SJCRH30 (cell line): ENCODE measurements around the gene MCF2L2. TPM values are rescaled to one million over a fixed set of nuclear protein-coding genes. Genes with fewer than 3 reads are reported as not detected.

Experiments used
- DNase-seq, 2 experiments: peaks; one replicate each; pipeline ENCODE4 v3.0.0-alpha.2; 2015 to 2020
- H3K27ac ChIP-seq: fragments of 250-450 bp; sonication (Bioruptor Pico); 2 replicates; pipeline ENCODE4 v1.5.1; 2020; ENCODE audit warnings: mild to moderate bottlenecking, moderate library complexity
- H3K27me3 ChIP-seq: fragments of 250-450 bp; sonication (Bioruptor Pico); 2 replicates; pipeline ENCODE4 v1.5.1; 2020; ENCODE audit warnings: mild to moderate bottlenecking, moderate library complexity
- H3K36me3 ChIP-seq: fragments of 250-450 bp; sonication (Bioruptor Pico); 2 replicates; pipeline ENCODE4 v1.5.1; 2020; ENCODE audit warnings: mild to moderate bottlenecking, moderate library complexity
- H3K4me1 ChIP-seq: fragments of 250-450 bp; sonication (Bioruptor Pico); 2 replicates; pipeline ENCODE4 v1.5.1; 2020; ENCODE audit warnings: mild to moderate bottlenecking, moderate library complexity
- H3K4me3 ChIP-seq: fragments of 250-450 bp; sonication (Bioruptor Pico); 2 replicates; pipeline ENCODE4 v1.5.1; 2020; ENCODE audit warnings: mild to moderate bottlenecking, moderate library complexity
- H3K9me3 ChIP-seq: fragments of 250-450 bp; sonication (Bioruptor Pico); replicated peaks from 2 replicates; pipeline ENCODE4 v1.5.1; 2020; ENCODE audit warnings: mild to moderate bottlenecking, moderate library complexity
- total RNA-seq: library from RNA; depleted of rRNA; stranded (reverse); fragments of >200 nt; shearing (Covaris generic); gene quantifications from 2 replicates; pipeline ENCODE4 v1.2.3, GENCODE V29; 2014; rRNA removed

MCF2L2 gene
- total RNA-seq, 1 experiment from 2014 or later = 0.12 TPM

- H3K27ac ChIP-seq = no peak overlapping the region
- H3K27me3 ChIP-seq = no peaks in the 10 kb centered on the region
- peak; percentile 69 to 76 for DNase-seq
- H3K4me1 ChIP-seq = peaks cover 9% of the 10 kb centered on the region
- no peak overlapping the region for H3K4me3 ChIP-seq
- H3K36me3 ChIP-seq = no peaks in the 10 kb centered on the region
- H3K9me3 ChIP-seq = no peaks in the 10 kb centered on the region
Observed at GRCh38 chr3:183151086-183151485, 277.3 kb downstream of the MCF2L2 start.

GRCh38 chr3:183149915-183150750, 278.3 kb downstream of the MCF2L2 start:
- Histone ChIP-seq H3K4me1 (peaks cover 9% of the 10 kb centered on the region), H3K36me3 (no peaks in the 10 kb centered on the region), H3K27ac (no peak overlapping the region), H3K27me3 (no peaks in the 10 kb centered on the region), H3K9me3 (no peaks in the 10 kb centered on the region), H3K4me3 (no peak overlapping the region)
- DNase-seq = no peak

- no peak overlapping the region for H3K4me3 ChIP-seq
- H3K27me3 ChIP-seq = no peaks in the 10 kb centered on the region
- no peak for DNase-seq
- H3K36me3 ChIP-seq = no peaks in the 10 kb centered on the region
- H3K27ac ChIP-seq = no peak overlapping the region
- no peaks in the 10 kb centered on the region for H3K9me3 ChIP-seq
- peaks cover 3% of the 10 kb centered on the region; the same call in 1 of the 2 replicates for H3K4me1 ChIP-seq
Observed at GRCh38 chr3:183148056-183148455, 280.4 kb downstream of the MCF2L2 start.

- Histone ChIP-seq H3K4me1 (no peaks in the 10 kb centered on the region), H3K9me3 (0 out of 2 replicates have a peak, but pooled peaks cover 2% of the 10 kb centered on the region), H3K27ac (no peak overlapping the region), H3K4me3 (no peak overlapping the region), H3K36me3 (no peaks in the 10 kb centered on the region), H3K27me3 (no peaks in the 10 kb centered on the region)
- DNase-seq = no peak
Observed at GRCh38 chr3:183144363-183144762, 284.1 kb downstream of the MCF2L2 start.

- Histone ChIP-seq H3K4me1 (no peaks in the 10 kb centered on the region), H3K36me3 (no peaks in the 10 kb centered on the region), H3K27ac (no peak overlapping the region), H3K27me3 (no peaks in the 10 kb centered on the region), H3K4me3 (no peak overlapping the region), H3K9me3 (0 out of 2 replicates have a peak, but pooled peaks cover 2% of the 10 kb centered on the region)
- no peak for DNase-seq
Observed at GRCh38 chr3:183142199-183142598, 286.2 kb downstream of the MCF2L2 start.

GRCh38 chr3:183134844-183135243, 293.6 kb downstream of the MCF2L2 start:
- Histone ChIP-seq H3K9me3 (no peaks in the 10 kb centered on the region), H3K4me1 (no peaks in the 10 kb centered on the region)
- DNase-seq = no peak

GRCh38 chr3:183132409-183132808, 296.0 kb downstream of the MCF2L2 start:
- Histone ChIP-seq H3K4me3 (no peak overlapping the region), H3K36me3 (no peaks in the 10 kb centered on the region), H3K9me3 (0 out of 2 replicates have a peak, but pooled peaks cover 2% of the 10 kb centered on the region), H3K27ac (no peak overlapping the region), H3K4me1 (no peaks in the 10 kb centered on the region), H3K27me3 (no peaks in the 10 kb centered on the region)
- DNase-seq = no peak

More at GRCh38 chr3:183134844-183135243, 293.6 kb downstream of the MCF2L2 start:
- Histone ChIP-seq H3K4me3 (no peak overlapping the region), H3K27me3 (no peaks in the 10 kb centered on the region), H3K27ac (no peak overlapping the region), H3K36me3 (no peaks in the 10 kb centered on the region)

GRCh38 chr3:183131735-183132134, 296.7 kb downstream of the MCF2L2 start:
- no peak for DNase-seq
- no peaks in the 10 kb centered on the region for H3K27me3 ChIP-seq
- H3K4me1 ChIP-seq = no peaks in the 10 kb centered on the region
- no peak overlapping the region for H3K4me3 ChIP-seq
- no peaks in the 10 kb centered on the region for H3K36me3 ChIP-seq
- H3K27ac ChIP-seq = no peak overlapping the region
- H3K9me3 ChIP-seq = 0 out of 2 replicates have a peak, but pooled peaks cover 2% of the 10 kb centered on the region

GRCh38 chr3:183131186-183131725, 297.2 kb downstream of the MCF2L2 start:
- Histone ChIP-seq H3K4me3 (no peak overlapping the region), H3K9me3 (0 out of 2 replicates have a peak, but pooled peaks cover 2% of the 10 kb centered on the region), H3K27ac (no peak overlapping the region), H3K36me3 (no peaks in the 10 kb centered on the region), H3K27me3 (no peaks in the 10 kb centered on the region), H3K4me1 (no peaks in the 10 kb centered on the region)
- no peak for DNase-seq

GRCh38 chr3:183129243-183129642, 299.2 kb downstream of the MCF2L2 start:
- no peaks in the 10 kb centered on the region for H3K27me3 ChIP-seq
- no peak for DNase-seq
- 0 out of 2 replicates have a peak, but pooled peaks cover 2% of the 10 kb centered on the region for H3K9me3 ChIP-seq
- no peaks in the 10 kb centered on the region for H3K4me1 ChIP-seq
- no peak overlapping the region for H3K27ac ChIP-seq
- no peaks in the 10 kb centered on the region for H3K36me3 ChIP-seq
- H3K4me3 ChIP-seq = no peak overlapping the region

- no peaks in the 10 kb centered on the region for H3K4me1 ChIP-seq
- no peak overlapping the region for H3K4me3 ChIP-seq
- DNase-seq = no peak
- H3K36me3 ChIP-seq = no peaks in the 10 kb centered on the region
- 0 out of 2 replicates have a peak, but pooled peaks cover 2% of the 10 kb centered on the region for H3K9me3 ChIP-seq
- no peaks in the 10 kb centered on the region for H3K27me3 ChIP-seq
- H3K27ac ChIP-seq = no peak overlapping the region
Observed at GRCh38 chr3:183128709-183129108, 299.7 kb downstream of the MCF2L2 start.

Other genes with a start within 250 kb of the MCF2L2 start
- gene B3GNT5, start 175.4 kb downstream of the MCF2L2 start, total RNA-seq = 16.5 and 19.7 TPM in 2 replicates
- gene KLHL6, start 127.1 kb upstream of the MCF2L2 start, total RNA-seq = not detected in 2 replicates
- gene KLHL24, start 207.0 kb upstream of the MCF2L2 start, total RNA-seq = 9.5 and 14.0 TPM in 2 replicates